Endothelial cell of umbilical vein (primary cell): ENCODE data around the gene HLA-DMA.
A peak's percentile ranks its signal among the peaks of the same experiment; 100 is the strongest.

ENCODE experiments used
- POLR2A ChIP-seq: IDR thresholded peaks from 2 replicates; pipeline ENCODE4 v1.6.1; 2012; ENCODE audit warnings: low read depth, mild to moderate bottlenecking, control low read depth, low read length
- TF ChIP-seq, protein P1 (sequence below), 2 donors: IDR thresholded peaks; 1 replicate in 1 of 2; 2 replicates in 1 of 2; pipeline ENCODE4 v1.5.1; 2011; ENCODE audit warnings: low read length in 2 of 2, mild to moderate bottlenecking in 2 of 2, moderate library complexity in 2 of 2, control low read depth in 1 of 2, inconsistent platforms in 1 of 2, low read depth in 1 of 2; ENCODE audit not compliant: insufficient read depth in 1 of 2; ENCODE audit errors: extremely low read depth in 1 of 2
- TF ChIP-seq, protein P2 (sequence below): IDR thresholded peaks from 2 replicates; pipeline ENCODE4 v1.6.1; 2011; ENCODE audit not compliant: insufficient read depth, insufficient read length

DNA sequence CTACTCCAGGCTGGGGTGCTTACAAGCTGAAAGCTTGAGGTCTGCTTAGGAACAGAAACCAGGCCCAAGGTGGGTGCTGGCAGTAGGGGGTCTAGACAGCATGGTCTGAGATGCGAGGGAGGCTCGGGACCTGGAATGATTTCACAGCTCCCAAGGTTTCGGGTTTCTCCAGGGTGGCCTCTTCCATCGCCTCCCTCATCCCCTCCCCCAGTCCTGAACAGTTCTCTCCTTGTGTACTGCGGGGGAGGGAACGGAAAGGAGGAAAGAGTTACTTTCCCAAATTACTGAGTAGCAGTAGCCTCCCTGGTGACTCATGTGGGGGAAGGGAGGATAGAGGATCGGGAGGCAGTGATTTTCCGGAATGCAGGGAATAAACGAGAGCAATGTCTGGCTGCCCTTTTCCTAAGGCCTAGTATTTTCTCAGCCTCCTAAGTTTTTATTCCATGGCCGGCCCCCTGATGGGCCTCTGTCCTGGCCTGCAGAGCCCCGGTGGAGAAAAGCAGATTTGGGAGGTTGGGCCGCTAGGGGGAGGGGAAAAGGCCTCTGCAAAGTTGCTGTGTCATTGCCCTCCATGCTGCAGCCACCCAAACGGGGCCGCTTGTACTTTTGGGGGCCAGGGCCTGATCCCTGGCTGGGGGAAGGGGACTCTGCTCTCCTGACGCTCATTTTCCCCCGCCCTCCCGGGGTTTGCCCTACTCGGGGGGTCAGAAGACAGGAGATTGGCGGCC lies 17.0 kb upstream of the HLA-DMA start:
- TF ChIP-seq, protein P1, sequence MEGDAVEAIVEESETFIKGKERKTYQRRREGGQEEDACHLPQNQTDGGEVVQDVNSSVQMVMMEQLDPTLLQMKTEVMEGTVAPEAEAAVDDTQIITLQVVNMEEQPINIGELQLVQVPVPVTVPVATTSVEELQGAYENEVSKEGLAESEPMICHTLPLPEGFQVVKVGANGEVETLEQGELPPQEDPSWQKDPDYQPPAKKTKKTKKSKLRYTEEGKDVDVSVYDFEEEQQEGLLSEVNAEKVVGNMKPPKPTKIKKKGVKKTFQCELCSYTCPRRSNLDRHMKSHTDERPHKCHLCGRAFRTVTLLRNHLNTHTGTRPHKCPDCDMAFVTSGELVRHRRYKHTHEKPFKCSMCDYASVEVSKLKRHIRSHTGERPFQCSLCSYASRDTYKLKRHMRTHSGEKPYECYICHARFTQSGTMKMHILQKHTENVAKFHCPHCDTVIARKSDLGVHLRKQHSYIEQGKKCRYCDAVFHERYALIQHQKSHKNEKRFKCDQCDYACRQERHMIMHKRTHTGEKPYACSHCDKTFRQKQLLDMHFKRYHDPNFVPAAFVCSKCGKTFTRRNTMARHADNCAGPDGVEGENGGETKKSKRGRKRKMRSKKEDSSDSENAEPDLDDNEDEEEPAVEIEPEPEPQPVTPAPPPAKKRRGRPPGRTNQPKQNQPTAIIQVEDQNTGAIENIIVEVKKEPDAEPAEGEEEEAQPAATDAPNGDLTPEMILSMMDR (IDR thresholded peaks at IDR 0.05; ENCODE audit: extremely low read depth in 1 of 2, insufficient read depth in 1 of 2, low read depth in 1 of 2, low read length in 2 of 2), result peak in 1 of 2 donors; percentile 24
- TF ChIP-seq, protein P2, sequence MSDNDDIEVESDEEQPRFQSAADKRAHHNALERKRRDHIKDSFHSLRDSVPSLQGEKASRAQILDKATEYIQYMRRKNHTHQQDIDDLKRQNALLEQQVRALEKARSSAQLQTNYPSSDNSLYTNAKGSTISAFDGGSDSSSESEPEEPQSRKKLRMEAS, result no peak
- peak; percentile 12 for TF ChIP-seq POLR2A
